ENCODE measurements around the gene CASP2. TPM values are rescaled to one million over a fixed set of nuclear protein-coding genes. Genes with fewer than 3 reads are reported as not detected.

CASP2 gene
- total RNA-seq, 1 donor = 7.6 TPM

GRCh38 chr7:143256932-143257331, 31.2 kb upstream of the CASP2 start:
- no peak overlapping the region for H3K27ac ChIP-seq (ENCODE audit: low read depth, low read length)
- TF ChIP-seq CTCF (IDR thresholded peaks at IDR 0.05; ENCODE audit: extremely low read depth, low read depth, low read length) = no peak
- H3K27me3 ChIP-seq (ENCODE audit: insufficient read depth, low read length) = no peaks in the 10 kb centered on the region
- H3K9me3 ChIP-seq (ENCODE audit: low read depth, low read length) = no peaks in the 10 kb centered on the region
- no peaks in the 10 kb centered on the region for H3K36me3 ChIP-seq (ENCODE audit: insufficient read depth, low read length)
- no peak for DNase-seq (ENCODE audit: insufficient read length, low spot score, missing footprints)
- H3K4me1 ChIP-seq (ENCODE audit: insufficient read depth, low read length) = no peaks in the 10 kb centered on the region
- no peak overlapping the region for H2AFZ ChIP-seq (ENCODE audit: low read length)
- H3K4me3 ChIP-seq (ENCODE audit: insufficient read depth, low read length) = no peak overlapping the region
- H4K20me1 ChIP-seq (ENCODE audit: insufficient read depth, low read length) = no peaks in the 10 kb centered on the region
- no peak overlapping the region for H3K4me2 ChIP-seq (ENCODE audit: insufficient read depth, low read length)
- H3K79me2 ChIP-seq (ENCODE audit: insufficient read depth, low read length) = no peaks in the 10 kb centered on the region

GRCh38 chr7:143257501-143257900, 30.6 kb upstream of the CASP2 start:
- no peaks in the 10 kb centered on the region for H3K36me3 ChIP-seq (ENCODE audit: insufficient read depth, low read length)
- no peaks in the 10 kb centered on the region for H3K9me3 ChIP-seq (ENCODE audit: low read depth, low read length)
- H3K79me2 ChIP-seq (ENCODE audit: insufficient read depth, low read length) = no peaks in the 10 kb centered on the region
- no peaks in the 10 kb centered on the region for H3K4me1 ChIP-seq (ENCODE audit: insufficient read depth, low read length)
- no peak for DNase-seq (ENCODE audit: insufficient read length, low spot score, missing footprints)
- TF ChIP-seq CTCF (IDR thresholded peaks at IDR 0.05; ENCODE audit: extremely low read depth, low read depth, low read length) = no peak
- H3K27ac ChIP-seq (ENCODE audit: low read depth, low read length) = no peak overlapping the region
- no peaks in the 10 kb centered on the region for H3K27me3 ChIP-seq (ENCODE audit: insufficient read depth, low read length)
- no peak overlapping the region for H3K4me3 ChIP-seq (ENCODE audit: insufficient read depth, low read length)
- H3K4me2 ChIP-seq (ENCODE audit: insufficient read depth, low read length) = no peak overlapping the region
- H2AFZ ChIP-seq (ENCODE audit: low read length) = no peak overlapping the region
- no peaks in the 10 kb centered on the region for H4K20me1 ChIP-seq (ENCODE audit: insufficient read depth, low read length)

GRCh38 chr7:143258831-143259230, 29.3 kb upstream of the CASP2 start:
- TF ChIP-seq CTCF (IDR thresholded peaks at IDR 0.05; ENCODE audit: extremely low read depth, low read depth, low read length) = no peak
- peak overlapping the region; percentile 54 for H2AFZ ChIP-seq (ENCODE audit: low read length)
- H3K4me3 ChIP-seq (ENCODE audit: insufficient read depth, low read length) = no peak overlapping the region

GRCh38 chr7:143259765-143260164, 28.4 kb upstream of the CASP2 start:
- DNase-seq (ENCODE audit: insufficient read length, low spot score, missing footprints) = no peak
- no peaks in the 10 kb centered on the region for H3K4me1 ChIP-seq (ENCODE audit: insufficient read depth, low read length)
- H3K36me3 ChIP-seq (ENCODE audit: insufficient read depth, low read length) = no peaks in the 10 kb centered on the region
- H3K4me3 ChIP-seq (ENCODE audit: insufficient read depth, low read length) = no peak overlapping the region
- H3K27ac ChIP-seq (ENCODE audit: low read depth, low read length) = no peak overlapping the region
- no peaks in the 10 kb centered on the region for H4K20me1 ChIP-seq (ENCODE audit: insufficient read depth, low read length)
- H3K4me2 ChIP-seq (ENCODE audit: insufficient read depth, low read length) = no peak overlapping the region
- no peaks in the 10 kb centered on the region for H3K9me3 ChIP-seq (ENCODE audit: low read depth, low read length)
- no peaks in the 10 kb centered on the region for H3K27me3 ChIP-seq (ENCODE audit: insufficient read depth, low read length)
- H2AFZ ChIP-seq (ENCODE audit: low read length) = no peak overlapping the region
- TF ChIP-seq CTCF (IDR thresholded peaks at IDR 0.05; ENCODE audit: extremely low read depth, low read depth, low read length) = no peak
- peaks cover 15% of the 10 kb centered on the region for H3K79me2 ChIP-seq (ENCODE audit: insufficient read depth, low read length)

More at GRCh38 chr7:143258831-143259230, 29.3 kb upstream of the CASP2 start:
- H3K4me2 ChIP-seq (ENCODE audit: insufficient read depth, low read length) = peak overlapping the region; percentile 13
- H4K20me1 ChIP-seq (ENCODE audit: insufficient read depth, low read length) = no peaks in the 10 kb centered on the region
- H3K79me2 ChIP-seq (ENCODE audit: insufficient read depth, low read length) = peaks cover 6% of the 10 kb centered on the region
- H3K27me3 ChIP-seq (ENCODE audit: insufficient read depth, low read length) = no peaks in the 10 kb centered on the region
- H3K9me3 ChIP-seq (ENCODE audit: low read depth, low read length) = no peaks in the 10 kb centered on the region
- DNase-seq (ENCODE audit: insufficient read length, low spot score, missing footprints) = peak; percentile 66
- H3K4me1 ChIP-seq (ENCODE audit: insufficient read depth, low read length) = no peaks in the 10 kb centered on the region
- no peaks in the 10 kb centered on the region for H3K36me3 ChIP-seq (ENCODE audit: insufficient read depth, low read length)
- H3K27ac ChIP-seq (ENCODE audit: low read depth, low read length) = no peak overlapping the region
